ENCODE results near the gene LMLN.
A peak's percentile ranks its signal among the peaks of the same experiment; 100 is the strongest.
"Not testable (repeated sequence)": the region's sequence is repeated elsewhere in the genome, so short reads cannot be mapped to it uniquely, and the experiment has no call there.

Gene LMLN

DNA sequence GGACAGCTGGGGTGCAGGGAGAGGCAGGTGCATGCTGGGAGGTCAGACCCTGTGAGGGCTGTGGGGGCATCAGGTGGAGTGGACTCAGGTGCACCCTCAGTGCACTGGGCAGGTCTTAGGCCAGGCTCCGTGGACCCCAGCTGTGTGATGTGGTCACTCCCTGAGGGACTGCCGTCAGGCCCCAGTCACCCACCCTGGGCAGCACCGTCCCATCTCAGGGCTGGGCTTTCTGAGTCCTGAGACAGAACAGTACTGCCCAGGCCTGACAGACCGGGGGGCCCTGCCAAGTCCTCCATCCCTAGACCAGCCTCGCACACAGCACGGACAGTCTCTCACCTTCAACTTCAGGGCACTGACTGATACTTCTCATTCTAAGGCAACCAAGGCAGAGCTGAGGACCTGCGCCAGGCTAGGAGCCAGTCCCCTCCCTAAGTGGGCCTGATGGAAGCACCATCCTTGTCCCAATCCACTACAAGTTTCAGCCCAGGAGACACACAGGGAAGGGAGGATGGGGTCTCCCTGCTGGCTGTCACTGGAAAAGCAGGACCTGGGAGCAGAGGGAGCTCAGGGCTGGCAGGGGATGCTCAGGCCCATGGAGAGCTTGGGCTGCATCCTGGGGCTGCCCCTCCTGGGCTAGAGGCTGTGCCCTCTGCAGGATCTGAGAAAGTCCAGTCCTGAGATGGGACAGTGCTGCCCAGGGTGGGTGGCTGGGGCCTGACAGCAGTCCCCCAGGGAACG, 86.3 kb downstream of the LMLN start:
- in situ Hi-C loops (cut with HindIII; ENCODE audit: low pct_unique_long_range_greater_than_20kb, low sequenced_read_pairs): no loop called here
- TF ChIP-seq JUND (IDR thresholded peaks at IDR 0.05; ENCODE audit: low read depth): no peak
- no peak for DNase-seq (ENCODE audit: low read depth in 1 of 2, low spot score in 1 of 2)

DNA sequence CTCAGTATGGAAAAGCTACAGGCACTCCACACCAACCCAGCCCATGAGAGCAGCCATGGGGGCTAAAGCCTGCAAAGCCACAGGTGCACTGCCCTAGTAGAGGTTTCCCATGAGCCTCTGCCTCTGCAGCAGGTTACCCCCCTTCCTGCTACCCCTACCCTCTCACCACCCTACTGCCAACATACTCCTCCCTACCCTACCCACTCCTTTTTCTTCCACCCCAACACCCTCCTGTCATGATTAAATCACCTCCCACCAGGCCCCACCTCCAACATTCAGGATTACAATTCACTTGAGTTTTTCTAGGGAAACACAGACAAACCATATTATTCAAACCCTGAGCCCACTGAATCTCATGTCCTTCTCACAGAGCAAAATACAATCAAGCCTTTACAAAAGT, 88.4 kb downstream of the LMLN start:
- no peak for TF ChIP-seq JUND (IDR thresholded peaks at IDR 0.05; ENCODE audit: low read depth)
- no peak for DNase-seq (ENCODE audit: low read depth in 1 of 2, low spot score in 1 of 2)
- in situ Hi-C loops (cut with HindIII; ENCODE audit: low pct_unique_long_range_greater_than_20kb, low sequenced_read_pairs): no loop called here

DNA sequence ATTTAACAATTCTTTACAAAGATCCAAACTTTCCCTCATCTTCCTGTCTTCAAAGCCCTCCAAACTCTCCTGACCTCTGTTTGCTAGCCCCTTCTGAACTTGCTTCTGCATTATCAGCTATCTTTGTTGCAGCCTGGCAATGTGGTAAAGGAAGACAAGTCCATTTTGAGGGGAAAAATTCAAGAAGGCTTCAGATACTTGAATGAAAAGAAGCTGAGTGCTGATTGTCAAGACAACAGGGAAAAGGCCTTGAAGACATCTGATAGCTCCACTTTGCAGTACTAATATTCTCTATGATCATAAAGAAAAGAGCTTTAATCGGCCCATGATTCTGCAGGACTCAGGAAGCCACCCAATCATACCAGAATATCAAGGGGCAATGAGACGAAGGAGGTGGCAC, 91.8 kb downstream of the LMLN start:
- TF ChIP-seq JUND (IDR thresholded peaks at IDR 0.05; ENCODE audit: low read depth): no peak

DNA sequence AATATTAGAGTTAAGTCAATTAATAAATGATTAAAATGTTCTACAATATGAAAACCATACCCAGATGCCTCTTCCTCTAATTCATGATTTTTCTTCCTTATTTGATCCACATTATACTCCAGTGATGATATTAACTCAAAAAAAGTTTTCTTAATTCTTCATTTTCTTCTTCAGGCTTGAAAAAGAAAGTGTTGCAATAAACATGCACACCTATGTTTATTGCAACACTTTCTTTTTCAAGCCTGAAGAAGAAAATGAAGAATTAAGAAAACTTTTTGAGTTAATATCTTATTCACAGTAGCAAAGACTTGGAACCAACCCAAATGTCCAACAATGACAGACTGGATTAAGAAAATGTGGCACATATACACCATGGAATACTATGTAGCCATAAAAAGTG, 93.4 kb downstream of the LMLN start:
- in situ Hi-C loops (cut with HindIII; ENCODE audit: low pct_unique_long_range_greater_than_20kb, low sequenced_read_pairs): not testable (repeated sequence)

More for the DNA sequence above, 91.8 kb downstream of the LMLN start:
- in situ Hi-C loops (cut with HindIII; ENCODE audit: low pct_unique_long_range_greater_than_20kb, low sequenced_read_pairs): no loop called here
- DNase-seq (ENCODE audit: low read depth in 1 of 2, low spot score in 1 of 2): no peak

DNA sequence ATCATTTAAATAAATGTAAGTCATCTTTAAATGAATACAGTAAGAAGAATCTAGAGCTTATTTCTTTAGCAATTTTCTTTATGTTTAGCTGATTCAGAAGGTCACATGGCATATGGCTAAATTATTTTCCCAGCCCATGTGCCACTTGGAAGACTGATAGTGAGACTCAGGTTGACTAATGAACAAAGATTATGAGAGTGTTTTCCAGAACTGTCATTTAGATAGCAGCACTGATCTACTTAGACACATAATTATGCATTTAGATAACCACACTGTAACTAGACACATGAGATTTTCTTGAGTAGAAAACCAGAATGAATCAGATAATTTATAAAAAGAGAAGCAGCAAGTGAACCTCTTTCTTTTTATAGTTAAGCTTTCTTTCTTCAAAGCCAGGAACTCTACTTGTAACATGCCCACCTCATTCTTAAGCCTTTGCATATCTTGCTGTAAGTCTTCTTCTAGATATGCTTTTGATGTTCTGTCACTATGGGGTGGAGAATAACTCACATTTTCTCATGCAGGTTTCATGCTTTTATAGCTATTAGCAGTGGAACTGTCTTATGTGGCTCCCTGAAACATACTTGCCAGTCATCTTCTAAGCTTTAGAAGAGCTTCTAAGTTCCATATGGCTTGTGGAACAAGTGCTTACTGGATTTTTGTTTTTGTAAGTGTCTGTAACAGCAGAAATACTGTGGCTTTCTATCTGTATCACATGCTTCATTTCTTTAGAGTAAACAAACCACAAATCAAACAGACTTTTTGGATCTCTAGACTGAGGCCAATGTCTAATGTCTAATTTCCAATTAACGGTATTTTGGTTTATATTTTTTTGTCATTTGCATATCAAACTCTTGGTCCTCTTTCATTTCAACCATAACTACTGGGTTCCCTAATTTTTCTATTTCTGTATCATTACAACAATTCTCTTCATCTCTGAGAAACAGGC, 101.4 kb downstream of the LMLN start:
- no peak for DNase-seq (ENCODE audit: low read depth in 1 of 2, low spot score in 1 of 2)
- in situ Hi-C loops (cut with HindIII; ENCODE audit: low pct_unique_long_range_greater_than_20kb, low sequenced_read_pairs): no loop called here
- TF ChIP-seq JUND (IDR thresholded peaks at IDR 0.05; ENCODE audit: low read depth): no peak

More for the DNA sequence above, 93.4 kb downstream of the LMLN start:
- DNase-seq (ENCODE audit: low read depth in 1 of 2, low spot score in 1 of 2): not testable (repeated sequence)

DNA sequence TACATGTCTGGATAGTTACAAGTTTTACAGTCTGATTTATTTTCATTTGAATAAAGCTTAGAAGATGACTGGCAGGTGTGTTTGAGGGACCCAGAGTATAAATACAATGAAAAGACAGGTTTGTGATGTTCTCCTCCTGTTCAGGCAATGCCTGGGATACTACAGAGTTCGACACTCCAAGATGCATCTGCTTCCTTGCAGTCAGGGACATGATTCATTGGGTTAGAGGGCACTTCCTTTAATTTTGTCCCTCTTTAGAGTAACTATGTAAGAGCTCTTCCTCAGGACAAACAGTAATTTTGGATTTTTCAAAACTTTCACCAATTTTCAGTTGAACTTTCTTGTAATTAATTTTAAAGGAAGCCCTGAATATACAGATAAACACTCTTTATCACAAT, 102.0 kb downstream of the LMLN start:
- in situ Hi-C loops (cut with HindIII; ENCODE audit: low pct_unique_long_range_greater_than_20kb, low sequenced_read_pairs): no loop called here
- DNase-seq (ENCODE audit: low read depth in 1 of 2, low spot score in 1 of 2): no peak
- TF ChIP-seq JUND (IDR thresholded peaks at IDR 0.05; ENCODE audit: low read depth): 0 out of 2 replicates have a peak, but pooled peaks have one; percentile 6

DNA sequence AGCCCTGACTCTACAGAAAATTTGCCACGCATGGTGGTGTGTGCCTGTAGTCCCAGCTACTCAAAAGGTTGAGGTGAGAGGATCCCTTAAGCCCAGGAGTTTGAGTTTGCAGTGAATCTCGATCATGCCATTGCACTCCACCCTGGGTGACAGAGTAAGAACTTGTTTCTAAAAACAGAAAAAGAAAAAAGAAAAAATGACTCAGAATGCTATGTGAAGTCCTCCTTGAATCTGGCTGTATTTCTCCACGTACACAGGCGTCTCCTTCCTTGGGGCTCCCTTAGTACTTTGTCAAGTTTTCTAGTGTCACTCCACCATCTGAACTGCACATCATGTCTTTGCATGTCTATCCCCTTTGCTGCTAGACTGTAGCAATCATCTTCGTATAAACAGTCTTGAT, 104.4 kb downstream of the LMLN start:
- in situ Hi-C loops (cut with HindIII; ENCODE audit: low pct_unique_long_range_greater_than_20kb, low sequenced_read_pairs): no loop called here
- no peak for DNase-seq (ENCODE audit: low read depth in 1 of 2, low spot score in 1 of 2)
- TF ChIP-seq JUND (IDR thresholded peaks at IDR 0.05; ENCODE audit: low read depth): no peak

DNA sequence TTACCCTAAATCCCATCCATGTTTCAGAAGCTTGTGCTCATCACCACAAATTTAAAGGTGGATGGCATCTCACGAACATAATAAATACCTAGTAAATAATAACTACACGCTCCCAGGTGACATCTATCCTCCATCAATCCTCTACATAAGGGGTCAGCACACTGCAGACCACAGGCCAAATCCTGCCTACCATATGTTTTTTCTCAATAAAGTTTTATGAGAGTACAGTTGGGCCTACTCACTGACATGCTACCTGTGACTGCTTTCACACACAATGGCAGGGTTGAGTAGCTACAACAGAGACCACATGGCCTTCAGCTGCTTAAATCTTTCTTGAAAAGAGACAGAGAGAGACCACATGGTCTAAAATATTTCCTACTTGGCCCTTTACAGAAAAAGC, 105.9 kb downstream of the LMLN start:
- no peak for TF ChIP-seq JUND (IDR thresholded peaks at IDR 0.05; ENCODE audit: low read depth)
- in situ Hi-C loops (cut with HindIII; ENCODE audit: low pct_unique_long_range_greater_than_20kb, low sequenced_read_pairs): no loop called here

DNA sequence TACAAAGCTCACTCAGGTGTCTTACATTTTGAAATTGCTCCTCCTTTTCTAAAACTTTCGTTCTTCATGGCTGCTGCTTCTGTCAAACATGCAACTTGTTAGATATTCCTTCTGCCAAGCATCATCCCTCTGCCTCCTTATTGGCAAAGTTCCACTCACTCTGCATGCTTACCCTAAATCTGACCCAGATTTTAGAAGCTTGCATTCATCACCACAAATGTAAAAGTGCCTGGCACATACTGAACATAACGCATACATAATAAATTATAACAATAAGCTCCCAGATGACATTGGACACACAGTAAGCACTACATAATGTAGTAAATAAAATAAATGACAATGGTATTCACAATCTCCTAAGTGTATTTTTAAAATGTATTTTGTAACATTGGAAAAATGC, 107.4 kb downstream of the LMLN start:
- in situ Hi-C loops (cut with HindIII; ENCODE audit: low pct_unique_long_range_greater_than_20kb, low sequenced_read_pairs): no loop called here
- DNase-seq (ENCODE audit: low read depth in 1 of 2, low spot score in 1 of 2): no peak
- TF ChIP-seq JUND (IDR thresholded peaks at IDR 0.05; ENCODE audit: low read depth): no peak

More for the DNA sequence above, 105.9 kb downstream of the LMLN start:
- no peak for DNase-seq (ENCODE audit: low read depth in 1 of 2, low spot score in 1 of 2)

DNA sequence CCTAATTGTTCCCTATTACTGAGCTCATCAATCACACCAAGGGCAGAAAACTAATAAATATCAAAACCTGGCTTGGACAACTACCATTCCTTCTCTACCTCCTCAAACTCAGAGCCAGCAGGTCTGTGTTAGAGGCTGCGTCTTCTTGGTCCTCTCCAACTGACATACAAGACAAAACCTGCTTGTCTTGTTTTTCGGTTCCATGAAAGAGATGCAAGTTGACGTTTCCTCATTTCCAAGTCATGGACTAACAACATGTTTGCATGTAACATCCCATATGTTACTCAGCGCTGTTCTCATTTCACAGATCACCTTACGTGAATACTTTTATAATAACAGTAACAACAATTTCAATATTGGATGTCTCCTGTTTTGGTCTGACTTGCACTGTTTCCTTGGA, 110.9 kb downstream of the LMLN start:
- DNase-seq (ENCODE audit: low read depth in 1 of 2, low spot score in 1 of 2): peak in 1 of 2 experiments; percentile 89
- TF ChIP-seq JUND (IDR thresholded peaks at IDR 0.05; ENCODE audit: low read depth): no peak
- in situ Hi-C loops (cut with HindIII; ENCODE audit: low pct_unique_long_range_greater_than_20kb, low sequenced_read_pairs): no loop called here

DNA sequence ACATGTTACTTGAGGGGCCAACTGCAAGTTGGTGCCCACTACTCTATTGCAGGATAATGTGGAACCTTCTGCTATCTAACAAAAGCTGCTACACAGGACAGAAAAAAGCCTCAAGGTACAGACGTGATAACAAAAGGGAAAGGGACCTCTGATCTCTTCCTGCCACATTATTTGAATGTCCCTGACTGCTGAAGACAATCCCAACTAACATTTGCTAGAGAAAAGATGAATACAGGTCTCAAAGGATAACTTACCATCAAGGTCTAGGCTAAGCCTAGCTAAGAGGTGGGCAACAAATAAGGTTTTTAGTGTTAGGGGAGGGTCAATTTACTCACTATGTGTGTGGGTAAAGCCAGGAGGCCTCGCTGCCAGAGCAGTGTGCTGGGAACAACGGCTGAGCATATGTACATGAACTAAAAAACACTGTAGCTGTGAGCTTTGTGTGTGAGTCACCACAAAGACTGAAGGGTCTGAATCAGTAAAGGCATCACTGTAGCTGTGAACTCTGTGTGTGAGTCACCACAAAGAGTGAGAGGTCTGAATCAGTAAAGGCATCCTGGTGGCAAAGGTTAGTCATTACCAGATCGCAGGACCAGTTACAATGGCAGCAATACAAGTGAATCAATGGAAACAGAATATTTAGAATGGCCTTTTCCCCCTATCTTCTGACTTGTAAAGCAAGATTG, 111.7 kb downstream of the LMLN start:
- in situ Hi-C loops (cut with HindIII; ENCODE audit: low pct_unique_long_range_greater_than_20kb, low sequenced_read_pairs): no loop called here

DNA sequence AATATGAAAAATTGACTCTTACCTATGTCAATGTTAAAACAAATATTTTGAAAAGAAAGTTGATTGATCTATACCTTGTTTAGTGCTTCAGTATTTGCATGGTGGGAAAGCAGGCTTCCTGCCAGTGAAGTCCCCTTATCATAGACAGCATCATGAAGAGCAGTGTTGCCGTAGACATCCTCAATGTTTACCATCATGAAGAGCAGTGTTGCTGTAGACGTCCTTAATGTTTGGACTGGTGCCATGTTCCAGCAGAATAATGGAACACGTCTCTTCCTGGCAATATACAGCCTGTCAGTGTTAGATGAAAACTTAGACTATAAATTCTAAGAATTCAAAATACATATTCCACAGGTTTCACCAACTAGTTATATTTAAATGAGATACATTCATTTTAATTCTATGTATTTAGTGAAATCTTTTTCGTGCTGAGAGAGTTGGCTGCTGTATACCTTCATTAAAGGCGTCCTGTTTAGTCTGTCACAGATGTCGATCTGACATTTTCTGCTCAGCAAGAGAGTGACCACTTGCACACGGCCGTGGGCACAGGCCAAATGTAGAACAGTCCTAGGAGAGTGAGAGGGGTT, 116.8 kb downstream of the LMLN start:
- DNase-seq (ENCODE audit: low read depth in 1 of 2, low spot score in 1 of 2): no peak
- in situ Hi-C loops (cut with HindIII; ENCODE audit: low pct_unique_long_range_greater_than_20kb, low sequenced_read_pairs): no loop called here
- TF ChIP-seq JUND (IDR thresholded peaks at IDR 0.05; ENCODE audit: low read depth): no peak

More for the DNA sequence above, 111.7 kb downstream of the LMLN start:
- no peak for TF ChIP-seq JUND (IDR thresholded peaks at IDR 0.05; ENCODE audit: low read depth)
- DNase-seq (ENCODE audit: low read depth in 1 of 2, low spot score in 1 of 2): no peak
